Heart right ventricle (tissue), 16 donors: ENCODE measurements around the gene UBE2QL1. TPM values are rescaled to one million over a fixed set of nuclear protein-coding genes. Genes with fewer than 3 reads are reported as not detected.

Experiments
- ATAC-seq, 8 donors: fragments of 200-7000 bp; cut with Tn5 transposase; one replicate each; pipeline ENCODE4 v1.9.1; 2020; ENCODE audit warnings: mild to moderate bottlenecking in 8 of 8, moderate library complexity in 8 of 8, moderate number of reproducible peaks in 1 of 8
- DNase-seq, 2 donors: peaks; one replicate each; pipeline ENCODE4 v3.0.0-alpha.2; 2020
- H3K27ac ChIP-seq, 10 donors: fragments of 200-600 bp; sonication (generic) in 2 of 10; one replicate each; pipeline versions ENCODE4 v1.5.0 to v1.8.0; 2020 to 2022; ENCODE audit warnings: mild to moderate bottlenecking in 3 of 10
- H3K27me3 ChIP-seq, 7 donors: fragments of 200-600 bp; one replicate each; pipeline ENCODE4 v1.8.0; 2021 to 2022; ENCODE audit warnings: mild to moderate bottlenecking in 2 of 7
- H3K36me3 ChIP-seq, 9 donors: fragments of 200-600 bp; sonication (generic) in 1 of 9; one replicate each; pipeline versions ENCODE4 v1.5.0 to v1.8.0; 2020 to 2022; ENCODE audit warnings: mild to moderate bottlenecking in 2 of 9
- H3K4me1 ChIP-seq, 9 donors: fragments of 200-600 bp; sonication (generic) in 1 of 9; one replicate each; pipeline versions ENCODE4 v1.5.0 to v1.8.0; 2020 to 2022; ENCODE audit warnings: mild to moderate bottlenecking in 4 of 9
- H3K4me3 ChIP-seq, 10 donors: fragments of 200-600 bp; sonication (generic) in 2 of 10; one replicate each; pipeline versions ENCODE4 v1.5.0 to v1.8.0; 2020 to 2022; ENCODE audit warnings: mild to moderate bottlenecking in 7 of 10, moderate library complexity in 2 of 10
- H3K9me3 ChIP-seq, 11 donors: fragments of 200-600 bp in 10 of 11; sonication (generic) in 2 of 11; one replicate each; pipeline versions ENCODE4 v1.5.0 to v1.8.0; 2013 to 2022; ENCODE audit warnings: mild to moderate bottlenecking in 2 of 11, control low read depth in 1 of 11, moderate library complexity in 1 of 11
- WGBS, 2 donors: extraction: QIAGEN DNeasy Blood & Tissue Kit; methylation state at CpG; one replicate each; pipeline ENCODE4 v1.1.7; 2013; ENCODE audit warnings: inconsistent platforms in 1 of 2; 5-methylcytosine and 5-hydroxymethylcytosine counted together
- intact Hi-C, 10 donors: fragments of 100-400 bp; cut with DNase I; formaldehyde crosslinking; loops; one replicate each; pipeline versions ENCODE4 v1.11.1 to v1.14.2; 2022
- polyA plus RNA-seq, 2 donors: library from polyadenylated mRNA; stranded (reverse); fragments of 200-250 nt; gene quantifications; one replicate each; pipeline ENCODE4 v1.2.3, GENCODE V29; 2013
- total RNA-seq, 10 donors: library from RNA; stranded (reverse); fragmentation: NEBNext Ultra II Directional in 3 of 10; extraction: Animal tissue kit (Norgen Biotek cat#: 25700) in 3 of 10; gene quantifications; one replicate each; pipeline versions ENCODE4 v1.2.1 to v1.2.4, GENCODE V29; 2021 to 2023
- TF ChIP-seq, protein P1 (sequence below), 9 donors: fragments of 200-600 bp; sonication (generic) in 2 of 9; IDR thresholded peaks; one replicate each; pipeline versions ENCODE4 v1.5.0 to v1.8.0; 2021 to 2022; ENCODE audit warnings: antibody characterized with exemption in 9 of 9, mild to moderate bottlenecking in 5 of 9, moderate library complexity in 1 of 9
- donor health status: Arrhythmogenic right ventricular cardiomyopathy.
- donor health status: ischemic (EF 13 %, LVEDD 7.1; RV severe dilation, severe dysfunction).
- donor health status: healthy with polysubstance abuse.
- donor health status: DM: no; HTN: yes; CAD: no.
- donor health status: DM: no; HTN: no; CAD: no.
- donor health status: ischemic (EF 25% LVEDD 6.9; RV normal size, moderate dysfunction).
- donor health status: ischemic (EF 25% LVEDD 5.7; RV mildly dilated, moderate dysfunction).
- donor health status: healthy.
- donor health status: DM: yes; HTN: yes; CAD: no.
- donor health status: Ischemic cardiomyopathy.
- donor health status: ischemic (EF 35%, LVEDD 5.7; RV mildly dilated, moderate dysfunction).
- donor health status: nonischemic (EF 11% LVEDD 7.7; RV severe dilation, severe dysfunction).
- donor health status: DM: yes; HTN: yes; CAD: no.
- donor health status: PGD.
- donor health status: ischemic (EF 29% LVEDD 5.4; RV normal size, mild dysfunction).
- donor health status: nonischemic (EF 23%, LVEDD 6.1; RV moderate dilation, normal function).

Gene UBE2QL1
- total and polyA plus RNA-seq, 12 donors, result 8.9 to 26.3 (median 18.1) TPM

DNA sequence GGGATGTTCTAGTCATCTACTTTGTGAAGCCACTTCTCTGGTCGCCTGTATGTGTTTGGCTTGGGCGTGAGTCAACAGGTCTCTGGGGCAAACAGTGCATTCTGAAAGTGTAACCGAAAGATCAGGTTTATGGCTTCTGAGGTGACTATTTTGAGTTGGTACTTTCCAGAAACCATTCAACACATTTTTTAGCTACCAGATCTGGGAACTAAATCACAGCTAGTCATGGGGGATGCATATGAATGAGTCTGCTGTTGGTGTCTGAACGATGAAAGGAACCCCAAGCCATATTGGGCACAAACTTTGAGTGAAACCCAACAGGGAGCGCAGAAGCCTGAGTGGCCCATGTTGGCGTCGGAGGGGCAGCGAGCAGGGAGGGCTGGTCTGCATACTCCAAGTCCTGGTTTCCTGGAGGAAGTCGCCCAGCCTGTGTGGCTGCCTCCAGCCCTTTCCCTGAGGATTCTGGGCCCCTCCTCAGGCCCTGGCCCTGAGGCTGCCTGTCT lies 35.3 kb downstream of the UBE2QL1 start:
- peaks cover 0 to 19% (median 5%) of the 10 kb centered on the region in 9 donors for H3K4me1 ChIP-seq
- no peaks in the 10 kb centered on the region for H3K9me3 ChIP-seq
- H3K4me3 ChIP-seq, result no peak overlapping the region
- ATAC-seq (no peak), DNase-seq (no peak)
- TF ChIP-seq, protein P1, sequence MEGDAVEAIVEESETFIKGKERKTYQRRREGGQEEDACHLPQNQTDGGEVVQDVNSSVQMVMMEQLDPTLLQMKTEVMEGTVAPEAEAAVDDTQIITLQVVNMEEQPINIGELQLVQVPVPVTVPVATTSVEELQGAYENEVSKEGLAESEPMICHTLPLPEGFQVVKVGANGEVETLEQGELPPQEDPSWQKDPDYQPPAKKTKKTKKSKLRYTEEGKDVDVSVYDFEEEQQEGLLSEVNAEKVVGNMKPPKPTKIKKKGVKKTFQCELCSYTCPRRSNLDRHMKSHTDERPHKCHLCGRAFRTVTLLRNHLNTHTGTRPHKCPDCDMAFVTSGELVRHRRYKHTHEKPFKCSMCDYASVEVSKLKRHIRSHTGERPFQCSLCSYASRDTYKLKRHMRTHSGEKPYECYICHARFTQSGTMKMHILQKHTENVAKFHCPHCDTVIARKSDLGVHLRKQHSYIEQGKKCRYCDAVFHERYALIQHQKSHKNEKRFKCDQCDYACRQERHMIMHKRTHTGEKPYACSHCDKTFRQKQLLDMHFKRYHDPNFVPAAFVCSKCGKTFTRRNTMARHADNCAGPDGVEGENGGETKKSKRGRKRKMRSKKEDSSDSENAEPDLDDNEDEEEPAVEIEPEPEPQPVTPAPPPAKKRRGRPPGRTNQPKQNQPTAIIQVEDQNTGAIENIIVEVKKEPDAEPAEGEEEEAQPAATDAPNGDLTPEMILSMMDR (IDR thresholded peaks at IDR 0.05), result no peak
- H3K27ac ChIP-seq, result no peak overlapping the region
- no peaks in the 10 kb centered on the region for H3K36me3 ChIP-seq
- intact Hi-C loops, result no loop called here
- no peaks in the 10 kb centered on the region for H3K27me3 ChIP-seq
- 87 to 90% methylated on average over 9 of the region's 9 CpGs for WGBS, 2 donors

DNA sequence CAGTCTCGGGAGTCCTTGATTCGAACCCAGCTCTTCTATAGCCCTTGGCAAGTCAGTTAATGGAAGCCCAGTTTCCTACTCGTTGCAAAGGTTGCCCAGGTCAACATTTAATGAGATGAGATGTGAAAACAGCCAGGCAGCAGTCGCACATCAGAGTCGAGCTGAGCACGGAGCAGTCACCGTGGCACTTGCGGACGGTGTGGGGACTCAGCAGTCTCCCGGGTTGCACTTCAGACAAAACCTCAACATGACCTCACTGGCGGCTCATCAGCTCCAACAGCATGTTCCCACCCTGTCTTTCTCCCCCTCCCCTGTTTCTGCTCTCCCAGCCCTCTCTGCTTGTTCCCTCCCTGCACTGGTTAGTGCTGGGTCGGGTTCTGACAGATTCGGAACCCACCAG lies 35.8 kb downstream of the UBE2QL1 start:
- no peak for DNase-seq
- H3K4me3 ChIP-seq, result no peak overlapping the region
- no peak overlapping the region for H3K27ac ChIP-seq
- no peak for ATAC-seq
- H3K4me1 ChIP-seq, result peaks cover 0 to 19% (median 5%) of the 10 kb centered on the region in 9 donors
- H3K36me3 ChIP-seq, result no peaks in the 10 kb centered on the region
- no peaks in the 10 kb centered on the region for H3K9me3 ChIP-seq
- TF ChIP-seq, protein P1 (IDR thresholded peaks at IDR 0.05), result no peak
- intact Hi-C loops, result no loop called here
- WGBS, 2 donors, result 87% methylated on average over 13 of the region's 13 CpGs
- no peaks in the 10 kb centered on the region for H3K27me3 ChIP-seq

DNA sequence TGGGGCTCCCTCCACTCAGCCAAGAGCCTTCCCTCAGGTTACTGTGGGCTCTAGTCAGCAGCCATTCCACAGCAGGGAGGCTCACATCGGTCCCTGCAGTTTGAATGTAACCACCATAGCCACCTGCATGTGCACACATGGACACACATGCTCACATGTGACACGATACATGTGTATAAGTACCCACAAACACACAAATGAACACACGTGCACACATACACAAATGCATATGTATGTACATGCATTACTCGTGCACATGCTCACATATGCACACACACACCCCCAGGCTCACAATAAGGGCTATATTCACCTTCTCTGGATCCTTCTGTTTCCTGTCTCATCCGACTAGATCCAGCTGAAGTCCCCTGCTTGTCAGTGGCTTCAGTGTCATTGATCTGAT lies 36.2 kb downstream of the UBE2QL1 start:
- 68 to 72% methylated on average over 5 of the region's 5 CpGs for WGBS, 2 donors
- intact Hi-C loops, result no loop called here
- Histone ChIP-seq H3K4me1 (peaks cover 0 to 19% (median 3%) of the 10 kb centered on the region in 9 donors), H3K27me3 (no peaks in the 10 kb centered on the region), H3K9me3 (no peaks in the 10 kb centered on the region), H3K27ac (no peak overlapping the region), H3K4me3 (no peak overlapping the region), H3K36me3 (no peaks in the 10 kb centered on the region)
- DNase-seq, result no peak
- no peak for ATAC-seq
- TF ChIP-seq, protein P1 (IDR thresholded peaks at IDR 0.05), result no peak

DNA sequence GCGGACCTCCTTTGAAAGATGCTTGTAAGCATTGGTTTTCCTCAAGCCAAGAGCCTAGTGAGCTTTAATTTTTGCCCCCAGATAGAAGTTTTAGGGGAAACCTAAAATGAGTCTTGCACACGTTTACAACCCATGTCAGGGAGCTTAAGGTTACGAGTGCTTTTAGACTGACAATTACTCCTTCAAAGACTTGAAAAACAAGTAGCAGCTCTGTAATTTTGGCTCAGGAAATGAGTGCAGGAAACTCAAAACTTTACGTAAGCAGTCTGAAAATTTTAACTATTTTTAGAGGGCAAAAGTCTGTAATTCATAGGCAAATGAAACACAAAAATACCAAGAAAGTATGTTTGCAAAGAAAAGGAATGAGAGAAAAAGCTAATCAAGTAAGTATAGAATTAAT lies 36.8 kb downstream of the UBE2QL1 start:
- 37 to 54% methylated on average over 4 of the region's 4 CpGs for WGBS, 2 donors
- ATAC-seq (no peak), DNase-seq (no peak)
- H3K9me3 ChIP-seq, result no peaks in the 10 kb centered on the region
- TF ChIP-seq, protein P1 (IDR thresholded peaks at IDR 0.05), result no peak
- H3K27ac ChIP-seq, result no peak overlapping the region
- H3K4me1 ChIP-seq, result peaks cover 0 to 19% (median 5%) of the 10 kb centered on the region in 9 donors
- H3K36me3 ChIP-seq, result no peaks in the 10 kb centered on the region
- no peak overlapping the region for H3K4me3 ChIP-seq
- no peaks in the 10 kb centered on the region for H3K27me3 ChIP-seq
- intact Hi-C loops, result no loop called here
